ENCODE data around the gene LRRC7. TPM values are rescaled to one million over a fixed set of nuclear protein-coding genes. Genes with fewer than 3 reads are reported as not detected.
"Not testable (repeated sequence)": the region's sequence is repeated elsewhere in the genome, so short reads cannot be mapped to it uniquely, and the experiment has no call there.

Gene LRRC7
- total and polyA plus RNA-seq, 2 experiments from 2014 or later: 1.2 TPM; not detected in 1

- H3K27ac Mint-ChIP-seq: not testable (repeated sequence)
Measured at GRCh38 chr1:70045581-70045980, 477.9 kb downstream of the LRRC7 start.

DNA sequence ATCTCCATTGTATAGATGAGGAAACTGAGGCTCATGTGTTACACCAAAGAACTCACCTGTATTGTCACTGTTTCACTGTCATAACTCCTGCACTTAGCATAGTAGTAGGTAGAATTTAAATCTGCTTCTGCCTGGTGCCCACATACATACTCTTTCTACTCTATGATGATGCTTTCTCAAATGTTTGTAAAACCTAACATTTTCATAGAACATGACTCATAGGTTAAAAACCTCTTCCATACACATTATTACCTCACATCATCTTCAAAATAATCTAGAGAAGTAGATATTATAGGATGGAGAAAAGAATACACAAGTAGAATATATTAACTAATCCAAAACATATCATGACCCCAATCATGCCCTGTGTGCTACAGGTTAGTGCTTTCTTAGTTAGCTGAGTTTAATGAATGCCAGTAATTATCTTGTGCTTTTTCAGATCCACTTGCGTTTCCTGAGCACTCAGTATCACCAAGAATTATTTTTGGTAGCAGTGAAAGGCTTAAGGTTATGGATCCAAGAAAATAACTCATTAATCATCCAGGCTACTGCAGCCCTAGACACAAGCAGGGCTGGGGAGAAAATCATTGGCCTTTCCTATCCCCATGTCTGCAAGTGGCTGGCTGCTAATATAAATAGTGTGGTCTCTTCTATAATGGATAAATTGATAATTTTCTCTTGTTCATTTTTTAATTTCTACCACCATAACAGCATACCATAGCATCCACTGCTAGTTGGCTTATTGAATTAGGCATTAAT, 480.8 kb downstream of the LRRC7 start:
- H3K27me3 Mint-ChIP-seq (ENCODE audit: insufficient read depth, low read depth, poor library complexity): no peaks in the 10 kb centered on the region
- H3K4me3 Mint-ChIP-seq: no peak overlapping the region
- no peak overlapping the region for H3K4me2 ChIP-seq
- DNase-seq (ENCODE audit: low spot score): no peak
- no peaks in the 10 kb centered on the region for H3K9me2 ChIP-seq (ENCODE audit: insufficient read depth)
- H3K27ac ChIP-seq (ENCODE audit: low read depth): no peak overlapping the region
- no peak overlapping the region for H3K27ac Mint-ChIP-seq
- no peaks in the 10 kb centered on the region for H3K27me3 ChIP-seq (ENCODE audit: insufficient read depth)
- no peaks in the 10 kb centered on the region for H4K20me1 ChIP-seq (replicated peaks; ENCODE audit: insufficient read depth)
- peaks cover 4% of the 10 kb centered on the region; the same call in 2 of the 3 replicates for H3K4me1 Mint-ChIP-seq
- TF ChIP-seq STAT1 (IDR thresholded peaks at IDR 0.05; ENCODE audit: unreplicated experiment) (no peak), NANOG (IDR thresholded peaks at IDR 0.05; ENCODE audit: borderline replicate concordance) (no peak), REST (IDR thresholded peaks at IDR 0.05; ENCODE audit: unreplicated experiment) (no peak), ZNF462 (CRISPR knock-in tag; IDR thresholded peaks at IDR 0.05) (no peak), ETS1 (IDR thresholded peaks at IDR 0.05) (no peak)
- H3K36me3 ChIP-seq (ENCODE audit: insufficient read depth): no peaks in the 10 kb centered on the region
- H2AFZ ChIP-seq: no peak overlapping the region
- H3K9me3 Mint-ChIP-seq: no peaks in the 10 kb centered on the region
- no peaks in the 10 kb centered on the region for H3K36me3 Mint-ChIP-seq (ENCODE audit: low read depth)
- no peaks in the 10 kb centered on the region for H3K79me2 ChIP-seq (replicated peaks; ENCODE audit: insufficient read depth)
- H3K4me3 ChIP-seq: no peak overlapping the region
- no peaks in the 10 kb centered on the region for H3K4me1 ChIP-seq (ENCODE audit: insufficient read depth)
- ATAC-seq: no peak
- no peaks in the 10 kb centered on the region for H3F3A ChIP-seq (replicated peaks; ENCODE audit: low read depth)

More at GRCh38 chr1:70045581-70045980, 477.9 kb downstream of the LRRC7 start:
- H3K4me1 ChIP-seq (ENCODE audit: insufficient read depth); H3K4me3 ChIP-seq; H3K36me3 Mint-ChIP-seq (ENCODE audit: low read depth); H3K27me3 Mint-ChIP-seq (ENCODE audit: insufficient read depth, low read depth, poor library complexity); H3K27ac ChIP-seq (ENCODE audit: low read depth); ATAC-seq; H3K27me3 ChIP-seq (ENCODE audit: insufficient read depth); H3K4me2 ChIP-seq; DNase-seq (ENCODE audit: low spot score); H3K79me2 ChIP-seq (replicated peaks; ENCODE audit: insufficient read depth); H2AFZ ChIP-seq; H3K9me3 Mint-ChIP-seq; H3F3A ChIP-seq (replicated peaks; ENCODE audit: low read depth); H3K9me2 ChIP-seq (ENCODE audit: insufficient read depth); H4K20me1 ChIP-seq (replicated peaks; ENCODE audit: insufficient read depth); H3K36me3 ChIP-seq (ENCODE audit: insufficient read depth); H3K4me1 Mint-ChIP-seq; H3K4me3 Mint-ChIP-seq: not testable (repeated sequence)
